Gastroesophageal sphincter (tissue), 3 donors: ENCODE results near the gene PZP.

Experiments
- POLR2A ChIP-seq, 2 donors: fragments of 450-650 bp; IDR thresholded peaks; one replicate each; pipeline ENCODE4 v1.6.1; 2017; ENCODE audit warnings: antibody characterized with exemption in 2 of 2, mild to moderate bottlenecking in 2 of 2, moderate library complexity in 1 of 2
- POLR2AphosphoS5 ChIP-seq: sonication (generic); formaldehyde crosslinking; IDR thresholded peaks from one replicate; pipeline ENCODE4 v1.6.1; 2017; ENCODE audit warnings: antibody characterized with exemption
- TF ChIP-seq, protein P1 (sequence below), 4 experiments: fragments of 200-600 bp in 2 of 4; fragments of 450-650 bp in 2 of 4; sonication (generic) in 1 of 4; IDR thresholded peaks; one replicate each; pipeline ENCODE4 v1.5.1; 2017 to 2019; ENCODE audit warnings: antibody characterized with exemption in 4 of 4, mild to moderate bottlenecking in 2 of 4, moderate library complexity in 2 of 4

DNA sequence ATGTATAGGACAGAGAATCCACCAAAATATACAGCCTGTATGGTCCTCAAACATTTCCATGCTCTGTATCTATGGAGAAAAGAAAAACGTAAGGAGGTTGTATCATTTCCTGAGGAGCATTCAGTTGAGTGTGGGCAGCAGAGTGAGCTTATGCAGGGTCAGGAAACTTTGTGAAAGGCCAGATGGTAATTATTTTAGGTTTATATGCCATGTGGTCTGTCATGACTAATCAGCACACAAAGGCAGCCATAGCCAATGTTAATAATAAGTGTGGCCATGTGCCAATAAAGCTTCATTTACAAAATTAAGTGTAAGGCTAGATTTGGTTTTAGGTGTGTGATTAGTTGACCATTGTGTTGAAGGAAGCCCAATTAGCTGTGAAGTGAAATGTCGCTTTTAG, 59.3 kb downstream of the PZP start:
- TF ChIP-seq, protein P1, sequence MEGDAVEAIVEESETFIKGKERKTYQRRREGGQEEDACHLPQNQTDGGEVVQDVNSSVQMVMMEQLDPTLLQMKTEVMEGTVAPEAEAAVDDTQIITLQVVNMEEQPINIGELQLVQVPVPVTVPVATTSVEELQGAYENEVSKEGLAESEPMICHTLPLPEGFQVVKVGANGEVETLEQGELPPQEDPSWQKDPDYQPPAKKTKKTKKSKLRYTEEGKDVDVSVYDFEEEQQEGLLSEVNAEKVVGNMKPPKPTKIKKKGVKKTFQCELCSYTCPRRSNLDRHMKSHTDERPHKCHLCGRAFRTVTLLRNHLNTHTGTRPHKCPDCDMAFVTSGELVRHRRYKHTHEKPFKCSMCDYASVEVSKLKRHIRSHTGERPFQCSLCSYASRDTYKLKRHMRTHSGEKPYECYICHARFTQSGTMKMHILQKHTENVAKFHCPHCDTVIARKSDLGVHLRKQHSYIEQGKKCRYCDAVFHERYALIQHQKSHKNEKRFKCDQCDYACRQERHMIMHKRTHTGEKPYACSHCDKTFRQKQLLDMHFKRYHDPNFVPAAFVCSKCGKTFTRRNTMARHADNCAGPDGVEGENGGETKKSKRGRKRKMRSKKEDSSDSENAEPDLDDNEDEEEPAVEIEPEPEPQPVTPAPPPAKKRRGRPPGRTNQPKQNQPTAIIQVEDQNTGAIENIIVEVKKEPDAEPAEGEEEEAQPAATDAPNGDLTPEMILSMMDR (IDR thresholded peaks at IDR 0.05): no peak
- TF ChIP-seq POLR2AphosphoS5: no peak
- TF ChIP-seq POLR2A (IDR thresholded peaks at IDR 0.05): no peak
